Heart left ventricle (tissue), 13 donors: ENCODE results near the gene CRACDL.

Experiments
- POLR2A ChIP-seq, 2 donors: fragments of 450-650 bp; IDR thresholded peaks; one replicate each; pipeline ENCODE4 v1.6.1; 2017; ENCODE audit warnings: antibody characterized with exemption in 2 of 2, mild to moderate bottlenecking in 2 of 2, moderate library complexity in 2 of 2
- TF ChIP-seq, protein P1 (sequence below), 12 donors: fragments of 200-600 bp; sonication (generic) in 4 of 12; IDR thresholded peaks; one replicate each; pipeline versions ENCODE4 v1.5.0 to v1.8.0; 2018 to 2022; ENCODE audit warnings: antibody characterized with exemption in 12 of 12, mild to moderate bottlenecking in 5 of 12
- donor health status: ischemic (EF 13 %, LVEDD 7.1; RV severe dilation, severe dysfunction).
- donor health status: DM: no; HTN: yes; CAD: no.
- donor health status: DM: no; HTN: no; CAD: no.
- donor health status: ischemic (EF 25% LVEDD 6.9; RV normal size, moderate dysfunction).
- donor health status: ischemic (EF 25% LVEDD 5.7; RV mildly dilated, moderate dysfunction).
- donor health status: ischemic (EF 35%, LVEDD 5.7; RV mildly dilated, moderate dysfunction).
- donor health status: nonischemic (EF 11% LVEDD 7.7; RV severe dilation, severe dysfunction).
- donor health status: DM: yes; HTN: yes; CAD: no.
- donor health status: PGD.
- donor health status: ischemic (EF 29% LVEDD 5.4; RV normal size, mild dysfunction).
- donor health status: nonischemic (EF 23%, LVEDD 6.1; RV moderate dilation, normal function).

DNA sequence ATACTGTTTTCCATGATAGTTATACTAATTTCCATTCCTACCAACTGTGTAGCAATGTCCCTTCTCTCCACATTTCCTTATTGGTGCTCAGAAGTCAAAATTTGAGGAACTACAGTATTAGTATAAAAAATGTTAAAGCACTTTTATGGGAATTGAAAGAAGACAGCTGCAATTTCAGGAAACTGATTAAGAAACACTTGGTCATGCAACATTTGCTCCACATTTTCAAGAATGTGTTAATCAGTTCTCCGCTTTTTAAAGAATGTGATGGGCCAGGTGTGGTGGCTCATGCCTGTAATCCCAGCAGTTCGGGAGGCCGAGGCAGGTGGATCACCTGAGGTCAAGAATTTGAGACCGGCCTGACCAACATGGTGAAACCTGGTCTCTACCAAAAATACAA lies 171.5 kb downstream of the CRACDL start:
- no peak for TF ChIP-seq POLR2A (IDR thresholded peaks at IDR 0.05)
- TF ChIP-seq, protein P1, sequence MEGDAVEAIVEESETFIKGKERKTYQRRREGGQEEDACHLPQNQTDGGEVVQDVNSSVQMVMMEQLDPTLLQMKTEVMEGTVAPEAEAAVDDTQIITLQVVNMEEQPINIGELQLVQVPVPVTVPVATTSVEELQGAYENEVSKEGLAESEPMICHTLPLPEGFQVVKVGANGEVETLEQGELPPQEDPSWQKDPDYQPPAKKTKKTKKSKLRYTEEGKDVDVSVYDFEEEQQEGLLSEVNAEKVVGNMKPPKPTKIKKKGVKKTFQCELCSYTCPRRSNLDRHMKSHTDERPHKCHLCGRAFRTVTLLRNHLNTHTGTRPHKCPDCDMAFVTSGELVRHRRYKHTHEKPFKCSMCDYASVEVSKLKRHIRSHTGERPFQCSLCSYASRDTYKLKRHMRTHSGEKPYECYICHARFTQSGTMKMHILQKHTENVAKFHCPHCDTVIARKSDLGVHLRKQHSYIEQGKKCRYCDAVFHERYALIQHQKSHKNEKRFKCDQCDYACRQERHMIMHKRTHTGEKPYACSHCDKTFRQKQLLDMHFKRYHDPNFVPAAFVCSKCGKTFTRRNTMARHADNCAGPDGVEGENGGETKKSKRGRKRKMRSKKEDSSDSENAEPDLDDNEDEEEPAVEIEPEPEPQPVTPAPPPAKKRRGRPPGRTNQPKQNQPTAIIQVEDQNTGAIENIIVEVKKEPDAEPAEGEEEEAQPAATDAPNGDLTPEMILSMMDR (IDR thresholded peaks at IDR 0.05): no peak
